Heart right ventricle (tissue), 16 donors: ENCODE results near the gene MPI. TPM values are rescaled to one million over a fixed set of nuclear protein-coding genes. Genes with fewer than 3 reads are reported as not detected.

Experiments used
- ATAC-seq, 8 donors: fragments of 200-7000 bp; cut with Tn5 transposase; one replicate each; pipeline ENCODE4 v1.9.1; 2020; ENCODE audit warnings: mild to moderate bottlenecking in 8 of 8, moderate library complexity in 8 of 8, moderate number of reproducible peaks in 1 of 8
- DNase-seq, 2 donors: peaks; one replicate each; pipeline ENCODE4 v3.0.0-alpha.2; 2020
- H3K27ac ChIP-seq, 10 donors: fragments of 200-600 bp; sonication (generic) in 2 of 10; one replicate each; pipeline versions ENCODE4 v1.5.0 to v1.8.0; 2020 to 2022; ENCODE audit warnings: mild to moderate bottlenecking in 3 of 10
- H3K27me3 ChIP-seq, 7 donors: fragments of 200-600 bp; one replicate each; pipeline ENCODE4 v1.8.0; 2021 to 2022; ENCODE audit warnings: mild to moderate bottlenecking in 2 of 7
- H3K36me3 ChIP-seq, 9 donors: fragments of 200-600 bp; sonication (generic) in 1 of 9; one replicate each; pipeline versions ENCODE4 v1.5.0 to v1.8.0; 2020 to 2022; ENCODE audit warnings: mild to moderate bottlenecking in 2 of 9
- H3K4me1 ChIP-seq, 9 donors: fragments of 200-600 bp; sonication (generic) in 1 of 9; one replicate each; pipeline versions ENCODE4 v1.5.0 to v1.8.0; 2020 to 2022; ENCODE audit warnings: mild to moderate bottlenecking in 4 of 9
- H3K4me3 ChIP-seq, 10 donors: fragments of 200-600 bp; sonication (generic) in 2 of 10; one replicate each; pipeline versions ENCODE4 v1.5.0 to v1.8.0; 2020 to 2022; ENCODE audit warnings: mild to moderate bottlenecking in 7 of 10, moderate library complexity in 2 of 10
- H3K9me3 ChIP-seq, 11 donors: fragments of 200-600 bp in 10 of 11; sonication (generic) in 2 of 11; one replicate each; pipeline versions ENCODE4 v1.5.0 to v1.8.0; 2013 to 2022; ENCODE audit warnings: mild to moderate bottlenecking in 2 of 11, control low read depth in 1 of 11, moderate library complexity in 1 of 11
- WGBS, 2 donors: extraction: QIAGEN DNeasy Blood & Tissue Kit; methylation state at CpG; one replicate each; pipeline ENCODE4 v1.1.7; 2013; ENCODE audit warnings: inconsistent platforms in 1 of 2; 5-methylcytosine and 5-hydroxymethylcytosine counted together
- intact Hi-C, 10 donors: fragments of 100-400 bp; cut with DNase I; formaldehyde crosslinking; loops; one replicate each; pipeline versions ENCODE4 v1.11.1 to v1.14.2; 2022
- polyA plus RNA-seq, 2 donors: library from polyadenylated mRNA; stranded (reverse); fragments of 200-250 nt; gene quantifications; one replicate each; pipeline ENCODE4 v1.2.3, GENCODE V29; 2013
- total RNA-seq, 10 donors: library from RNA; stranded (reverse); fragmentation: NEBNext Ultra II Directional in 3 of 10; extraction: Animal tissue kit (Norgen Biotek cat#: 25700) in 3 of 10; gene quantifications; one replicate each; pipeline versions ENCODE4 v1.2.1 to v1.2.4, GENCODE V29; 2021 to 2023
- TF ChIP-seq, protein P1 (sequence below), 9 donors: fragments of 200-600 bp; sonication (generic) in 2 of 9; IDR thresholded peaks; one replicate each; pipeline versions ENCODE4 v1.5.0 to v1.8.0; 2021 to 2022; ENCODE audit warnings: antibody characterized with exemption in 9 of 9, mild to moderate bottlenecking in 5 of 9, moderate library complexity in 1 of 9
- donor health status: Arrhythmogenic right ventricular cardiomyopathy.
- donor health status: ischemic (EF 13 %, LVEDD 7.1; RV severe dilation, severe dysfunction).
- donor health status: healthy with polysubstance abuse.
- donor health status: DM: no; HTN: yes; CAD: no.
- donor health status: DM: no; HTN: no; CAD: no.
- donor health status: ischemic (EF 25% LVEDD 6.9; RV normal size, moderate dysfunction).
- donor health status: ischemic (EF 25% LVEDD 5.7; RV mildly dilated, moderate dysfunction).
- donor health status: healthy.
- donor health status: DM: yes; HTN: yes; CAD: no.
- donor health status: Ischemic cardiomyopathy.
- donor health status: ischemic (EF 35%, LVEDD 5.7; RV mildly dilated, moderate dysfunction).
- donor health status: nonischemic (EF 11% LVEDD 7.7; RV severe dilation, severe dysfunction).
- donor health status: DM: yes; HTN: yes; CAD: no.
- donor health status: PGD.
- donor health status: ischemic (EF 29% LVEDD 5.4; RV normal size, mild dysfunction).
- donor health status: nonischemic (EF 23%, LVEDD 6.1; RV moderate dilation, normal function).

The MPI gene
- total and polyA plus RNA-seq, 12 donors = 24.4 to 86.4 (median 54.5) TPM

DNA sequence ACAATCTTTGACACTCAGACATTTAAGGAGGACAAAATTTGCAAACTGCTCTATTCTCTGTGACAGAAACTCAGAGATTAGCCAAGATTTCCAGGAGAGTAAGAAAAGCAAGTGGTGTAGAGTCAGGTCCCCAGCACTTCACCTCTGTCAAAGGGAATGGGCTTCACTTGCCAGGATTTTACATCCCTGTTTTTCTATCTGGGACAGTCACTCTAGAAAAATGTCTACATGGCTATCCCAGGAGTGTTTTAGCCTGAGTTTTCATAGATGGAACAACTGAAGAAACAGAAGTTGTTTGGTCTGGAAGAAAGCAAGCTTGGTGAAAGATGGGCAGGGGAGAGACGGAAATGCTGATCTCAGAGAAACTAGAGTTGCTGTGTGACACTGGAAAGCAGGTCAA lies 13.8 kb downstream of the MPI start:
- H3K9me3 ChIP-seq = no peaks in the 10 kb centered on the region
- 92 to 100% methylated on average over 1 of the region's 1 CpG for WGBS, 2 donors
- H3K27ac ChIP-seq = no peak overlapping the region
- no peak for ATAC-seq
- no peaks in the 10 kb centered on the region for H3K27me3 ChIP-seq
- TF ChIP-seq, protein P1, sequence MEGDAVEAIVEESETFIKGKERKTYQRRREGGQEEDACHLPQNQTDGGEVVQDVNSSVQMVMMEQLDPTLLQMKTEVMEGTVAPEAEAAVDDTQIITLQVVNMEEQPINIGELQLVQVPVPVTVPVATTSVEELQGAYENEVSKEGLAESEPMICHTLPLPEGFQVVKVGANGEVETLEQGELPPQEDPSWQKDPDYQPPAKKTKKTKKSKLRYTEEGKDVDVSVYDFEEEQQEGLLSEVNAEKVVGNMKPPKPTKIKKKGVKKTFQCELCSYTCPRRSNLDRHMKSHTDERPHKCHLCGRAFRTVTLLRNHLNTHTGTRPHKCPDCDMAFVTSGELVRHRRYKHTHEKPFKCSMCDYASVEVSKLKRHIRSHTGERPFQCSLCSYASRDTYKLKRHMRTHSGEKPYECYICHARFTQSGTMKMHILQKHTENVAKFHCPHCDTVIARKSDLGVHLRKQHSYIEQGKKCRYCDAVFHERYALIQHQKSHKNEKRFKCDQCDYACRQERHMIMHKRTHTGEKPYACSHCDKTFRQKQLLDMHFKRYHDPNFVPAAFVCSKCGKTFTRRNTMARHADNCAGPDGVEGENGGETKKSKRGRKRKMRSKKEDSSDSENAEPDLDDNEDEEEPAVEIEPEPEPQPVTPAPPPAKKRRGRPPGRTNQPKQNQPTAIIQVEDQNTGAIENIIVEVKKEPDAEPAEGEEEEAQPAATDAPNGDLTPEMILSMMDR (IDR thresholded peaks at IDR 0.05) = no peak
- no peak for DNase-seq
- intact Hi-C loops = loop anchor here in 3 of 10 donors (5.0 to 10.0 kb wide), 4 partner anchors 39 to 129 kb away; partner anchors contain the start of gene ULK3 (in 3 of the 3)
- no peak overlapping the region for H3K4me3 ChIP-seq
- H3K4me1 ChIP-seq = peaks cover 10 to 42% (median 31%) of the 10 kb centered on the region in 9 donors
- peaks cover 7 to 66% (median 36%) of the 10 kb centered on the region in 9 donors for H3K36me3 ChIP-seq

DNA sequence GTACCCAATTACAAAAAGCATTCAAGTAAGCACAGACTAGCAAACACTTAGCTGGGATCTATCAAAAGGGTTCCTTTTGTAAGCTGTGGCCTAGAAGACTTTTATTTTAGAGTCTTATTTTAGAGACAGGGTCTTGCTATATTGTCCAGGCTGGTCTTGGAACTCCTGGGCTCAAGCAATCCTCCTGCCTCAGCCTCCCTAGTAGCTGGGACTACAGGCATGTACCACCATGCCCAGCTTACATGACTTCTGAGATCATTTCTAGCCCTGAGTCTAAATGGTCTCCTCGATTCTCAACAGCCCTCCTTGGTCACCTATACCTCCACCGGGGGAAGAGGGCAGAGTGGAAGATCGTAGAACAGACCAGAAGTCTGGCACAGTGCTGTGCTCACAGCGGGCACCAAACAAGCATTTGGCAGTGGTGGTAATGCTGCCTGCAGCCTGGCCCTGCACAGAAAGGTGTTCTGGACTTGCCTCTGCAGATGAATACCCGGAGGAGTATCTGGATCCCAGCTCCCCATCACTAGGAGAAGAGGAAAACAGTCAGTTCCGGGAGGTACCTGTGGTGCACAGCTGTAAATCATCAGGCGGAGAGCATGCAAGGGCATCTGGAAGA lies 14.5 kb downstream of the MPI start:
- Histone ChIP-seq H3K27ac (no peak overlapping the region), H3K4me1 (peaks cover 10 to 42% (median 31%) of the 10 kb centered on the region in 9 donors), H3K27me3 (no peaks in the 10 kb centered on the region), H3K36me3 (peaks cover under 1 to 60% (median 31%) of the 10 kb centered on the region in 9 donors), H3K4me3 (peak overlapping the region in 1 of 10 donors; percentile 66), H3K9me3 (no peaks in the 10 kb centered on the region)
- TF ChIP-seq, protein P1 (IDR thresholded peaks at IDR 0.05) = no peak
- 85 to 91% methylated on average over 7 of the region's 7 CpGs for WGBS, 2 donors
- no peak for ATAC-seq
- DNase-seq = no peak
- intact Hi-C loops = loop anchor here in 3 of 10 donors (5.0 to 10.0 kb wide), 4 partner anchors 38 to 129 kb away; partner anchors contain the start of gene ULK3 (in 3 of the 3)

DNA sequence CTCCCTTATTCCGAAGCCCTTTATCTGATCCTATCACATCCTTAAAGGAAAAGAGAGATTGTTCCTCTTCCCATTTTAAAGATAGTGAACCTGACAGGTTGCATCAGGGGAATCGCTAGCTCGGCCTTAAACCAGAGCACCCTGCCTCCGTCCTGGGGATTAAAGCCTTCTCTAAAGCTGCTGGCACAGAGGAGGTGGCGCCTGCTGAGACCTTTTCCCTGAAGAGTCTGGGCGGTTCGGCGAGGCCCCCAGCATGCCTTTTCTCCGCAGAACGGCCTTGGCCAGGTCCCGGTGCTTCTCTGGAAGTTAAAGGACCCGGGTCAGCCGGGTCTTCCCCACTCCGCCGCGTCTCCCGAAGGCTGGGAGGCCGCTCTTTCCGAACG lies 16.2 kb downstream of the MPI start:
- H3K4me3 ChIP-seq = peak overlapping the region; percentile 66 to 99 (median 86)
- DNase-seq (peak in 1 of 2 donors; percentile 35), ATAC-seq (peak; percentile 6 to 38 (median 22))
- WGBS, 2 donors = 0% methylated on average over 20 of the region's 20 CpGs
- no peaks in the 10 kb centered on the region for H3K9me3 ChIP-seq
- intact Hi-C loops = loop anchor here in 2 of 10 donors (2.0 to 10.0 kb wide), 3 partner anchors 31 to 131 kb away; partner anchors contain the start of gene ULK3 (in 1 of the 2)
- H3K27ac ChIP-seq = peak overlapping the region; percentile 91 to 99 (median 96)
- peaks cover 0 to 54% (median 23%) of the 10 kb centered on the region in 9 donors for H3K36me3 ChIP-seq
- no peaks in the 10 kb centered on the region for H3K27me3 ChIP-seq
- peaks cover 10 to 41% (median 31%) of the 10 kb centered on the region in 9 donors for H3K4me1 ChIP-seq
- TF ChIP-seq, protein P1 (IDR thresholded peaks at IDR 0.05) = no peak

- intact Hi-C loops = loop anchor here in 2 of 10 donors (2.0 to 10.0 kb wide), 3 partner anchors 30 to 132 kb away; partner anchors contain the start of gene ULK3 (in 1 of the 2)
- DNase-seq (peak; percentile 94 to 95), ATAC-seq (peak; percentile 92 to 97 (median 96))
- Histone ChIP-seq H3K4me3 (peak within 1 kb of the TSS; percentile 66 to 99 (median 86)), H3K9me3 (no peaks in the 10 kb centered on the region), H3K27ac (peak within 1 kb of the TSS; percentile 91 to 99 (median 96)), H3K27me3 (no peaks in the 10 kb centered on the region), H3K36me3 (peaks cover 0 to 54% (median 26%) of the 10 kb centered on the region in 9 donors), H3K4me1 (peaks cover 10 to 36% (median 26%) of the 10 kb centered on the region in 9 donors)
- 0 to 1% methylated on average over 74 of the region's 74 CpGs for WGBS, 2 donors
- TF ChIP-seq, protein P1 (IDR thresholded peaks at IDR 0.05) = no peak
These were observed 16.8 kb downstream of the MPI start, which contains the start of gene FAM219B for GRCh38 chr15:74906450-74907162. TSS of gene FAM219B (minus strand) at chr15:74906851. CDS start at chr15:74906800, 51 bp downstream.
